Neural progenitor cell (in vitro differentiated cells): ENCODE data around the gene QKI. TPM values are rescaled to one million over a fixed set of nuclear protein-coding genes. Genes with fewer than 3 reads are reported as not detected.

Experiments used
- DNase-seq: peaks from one replicate; pipeline ENCODE4 v3.0.0-alpha.2; 2016; ENCODE audit warnings: low spot score
- H2AFZ ChIP-seq: fragments of 200-600 bp; sonication (generic); replicated peaks from 2 replicates; pipeline ENCODE4 v1.6.1; 2016; ENCODE audit warnings: antibody characterized with exemption
- H3F3A ChIP-seq: fragments of 200-600 bp; sonication (generic); 2 replicates; pipeline ENCODE4 v1.6.1; 2016; ENCODE audit warnings: antibody characterized with exemption, low read depth
- H3K27ac ChIP-seq: fragments of 200-600 bp; sonication (generic); 2 replicates; pipeline ENCODE4 v1.5.1; 2016; ENCODE audit warnings: mild to moderate bottlenecking
- H3K27me3 ChIP-seq: fragments of 200-600 bp; sonication (generic); 2 replicates; pipeline ENCODE4 v1.6.1; 2016; ENCODE audit warnings: mild to moderate bottlenecking, moderate library complexity
- H3K36me3 ChIP-seq: fragments of 200-600 bp; sonication (generic); 2 replicates; pipeline ENCODE4 v1.5.1; 2016
- H3K4me1 ChIP-seq: fragments of 200-600 bp; sonication (generic); 2 replicates; pipeline ENCODE4 v1.6.1; 2016; ENCODE audit warnings: mixed run types
- H3K4me2 ChIP-seq: fragments of 200-600 bp; sonication (generic); 2 replicates; pipeline ENCODE4 v1.6.1; 2016
- H3K4me3 ChIP-seq: fragments of 200-600 bp; sonication (generic); 2 replicates; pipeline ENCODE4 v1.5.1; 2016
- H3K79me2 ChIP-seq: fragments of 200-600 bp; sonication (generic); 2 replicates; pipeline ENCODE4 v1.6.1; 2016; ENCODE audit warnings: low read depth
- H3K9ac ChIP-seq: fragments of 200-600 bp; sonication (generic); 2 replicates; pipeline ENCODE4 v1.6.1; 2016
- H3K9me3 ChIP-seq: fragments of 200-600 bp; sonication (generic); 2 replicates; pipeline ENCODE4 v1.5.1; 2016; ENCODE audit warnings: low read depth
- H4K20me1 ChIP-seq: fragments of 200-600 bp; sonication (generic); 2 replicates; pipeline ENCODE4 v1.6.1; 2016; ENCODE audit warnings: low read depth
- H3K27ac Mint-ChIP-seq: 3 replicates; pipeline ENCODE4 v1.8.0; 2021; ENCODE audit warnings: mixed read lengths
- H3K27me3 Mint-ChIP-seq: 2 replicates; pipeline ENCODE4 v1.8.0; 2022; ENCODE audit warnings: low read depth, mild to moderate bottlenecking, inconsistent platforms, moderate library complexity, mixed read lengths; ENCODE audit not compliant: insufficient read depth
- H3K36me3 Mint-ChIP-seq: 3 replicates; pipeline ENCODE4 v1.8.0; 2021; ENCODE audit warnings: mixed read lengths
- H3K4me1 Mint-ChIP-seq: 3 replicates; pipeline ENCODE4 v1.8.0; 2021; ENCODE audit warnings: mixed read lengths
- H3K4me3 Mint-ChIP-seq: 3 replicates; pipeline ENCODE4 v1.8.0; 2021; ENCODE audit warnings: mild to moderate bottlenecking, moderate library complexity, mixed read lengths
- H3K9me3 Mint-ChIP-seq: 3 replicates; pipeline ENCODE4 v1.8.0; 2020; ENCODE audit warnings: mixed read lengths
- EZH2 ChIP-seq: fragments of 200-600 bp; sonication (generic); IDR thresholded peaks from 2 replicates; pipeline ENCODE4 v1.6.1; 2017; ENCODE audit warnings: antibody characterized with exemption, mild to moderate bottlenecking, moderate library complexity
- EZH2phosphoT487 ChIP-seq: fragments of 200-600 bp; sonication (generic); IDR thresholded peaks from 2 replicates; pipeline ENCODE4 v1.6.1; 2017; ENCODE audit warnings: antibody characterized with exemption
- total RNA-seq: library from RNA; depleted of rRNA; stranded (reverse); fragments of >200 nt; gene quantifications from 2 replicates; pipeline ENCODE4 v1.2.3, GENCODE V29; 2015; ENCODE audit warnings: low replicate concordance
- TF ChIP-seq, protein P1 (sequence below): fragments of 200-600 bp; sonication (generic); IDR thresholded peaks from 2 replicates; pipeline ENCODE4 v1.5.1; 2017; ENCODE audit warnings: antibody characterized with exemption, mild to moderate bottlenecking

The QKI gene
- total RNA-seq, 1 donor from 2014 or later, result 212 TPM

GRCh38 chr6:163513570-163514166, 99.2 kb downstream of the QKI start:
- H3K4me3 Mint-ChIP-seq, result no peak overlapping the region
- H3F3A ChIP-seq, result no peaks in the 10 kb centered on the region
- H3K4me3 ChIP-seq, result no peak overlapping the region

GRCh38 chr6:163516908-163517307, 102.4 kb downstream of the QKI start:
- no peak overlapping the region for H3K4me3 Mint-ChIP-seq
- TF ChIP-seq, protein P1, sequence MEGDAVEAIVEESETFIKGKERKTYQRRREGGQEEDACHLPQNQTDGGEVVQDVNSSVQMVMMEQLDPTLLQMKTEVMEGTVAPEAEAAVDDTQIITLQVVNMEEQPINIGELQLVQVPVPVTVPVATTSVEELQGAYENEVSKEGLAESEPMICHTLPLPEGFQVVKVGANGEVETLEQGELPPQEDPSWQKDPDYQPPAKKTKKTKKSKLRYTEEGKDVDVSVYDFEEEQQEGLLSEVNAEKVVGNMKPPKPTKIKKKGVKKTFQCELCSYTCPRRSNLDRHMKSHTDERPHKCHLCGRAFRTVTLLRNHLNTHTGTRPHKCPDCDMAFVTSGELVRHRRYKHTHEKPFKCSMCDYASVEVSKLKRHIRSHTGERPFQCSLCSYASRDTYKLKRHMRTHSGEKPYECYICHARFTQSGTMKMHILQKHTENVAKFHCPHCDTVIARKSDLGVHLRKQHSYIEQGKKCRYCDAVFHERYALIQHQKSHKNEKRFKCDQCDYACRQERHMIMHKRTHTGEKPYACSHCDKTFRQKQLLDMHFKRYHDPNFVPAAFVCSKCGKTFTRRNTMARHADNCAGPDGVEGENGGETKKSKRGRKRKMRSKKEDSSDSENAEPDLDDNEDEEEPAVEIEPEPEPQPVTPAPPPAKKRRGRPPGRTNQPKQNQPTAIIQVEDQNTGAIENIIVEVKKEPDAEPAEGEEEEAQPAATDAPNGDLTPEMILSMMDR, result no peak
- TF ChIP-seq EZH2, result no peak
- TF ChIP-seq EZH2phosphoT487, result no peak
- peaks cover 30% of the 10 kb centered on the region for H3K9me3 Mint-ChIP-seq
- no peak overlapping the region for H3K4me3 ChIP-seq
- peaks cover 57% of the 10 kb centered on the region for H4K20me1 ChIP-seq
- H3K4me2 ChIP-seq, result no peak overlapping the region
- H3K27me3 ChIP-seq, result no peaks in the 10 kb centered on the region
- H3K9me3 ChIP-seq, result no peaks in the 10 kb centered on the region
- H3K27ac Mint-ChIP-seq, result no peak overlapping the region
- H3K27me3 Mint-ChIP-seq, result no peaks in the 10 kb centered on the region
- DNase-seq, result no peak
- peaks cover 100% of the 10 kb centered on the region for H3K79me2 ChIP-seq
- no peaks in the 10 kb centered on the region for H3K36me3 ChIP-seq
- no peak overlapping the region for H2AFZ ChIP-seq
- H3K4me1 ChIP-seq, result no peaks in the 10 kb centered on the region
- no peak overlapping the region for H3K9ac ChIP-seq
- no peaks in the 10 kb centered on the region for H3K4me1 Mint-ChIP-seq
- H3F3A ChIP-seq, result no peaks in the 10 kb centered on the region
- peaks cover 53% of the 10 kb centered on the region for H3K36me3 Mint-ChIP-seq
- H3K27ac ChIP-seq, result peak overlapping the region; percentile 22

More at GRCh38 chr6:163513570-163514166, 99.2 kb downstream of the QKI start:
- peaks cover 46% of the 10 kb centered on the region for H3K36me3 Mint-ChIP-seq
- H3K4me2 ChIP-seq, result no peak overlapping the region
- no peak overlapping the region for H3K27ac ChIP-seq
- H3K27me3 ChIP-seq, result no peaks in the 10 kb centered on the region
- no peaks in the 10 kb centered on the region for H3K36me3 ChIP-seq
- peaks cover 34% of the 10 kb centered on the region for H4K20me1 ChIP-seq
- no peak for TF ChIP-seq EZH2
- TF ChIP-seq EZH2phosphoT487, result no peak
- TF ChIP-seq, protein P1, result no peak
- no peak overlapping the region for H3K27ac Mint-ChIP-seq
- H2AFZ ChIP-seq, result no peak overlapping the region
- no peak overlapping the region for H3K9ac ChIP-seq
- H3K27me3 Mint-ChIP-seq, result no peaks in the 10 kb centered on the region
- H3K79me2 ChIP-seq, result peaks cover 99% of the 10 kb centered on the region
- H3K4me1 ChIP-seq, result no peaks in the 10 kb centered on the region
- no peaks in the 10 kb centered on the region for H3K9me3 ChIP-seq
- H3K9me3 Mint-ChIP-seq, result peaks cover 38% of the 10 kb centered on the region
- H3K4me1 Mint-ChIP-seq, result no peaks in the 10 kb centered on the region
- DNase-seq, result no peak

GRCh38 chr6:163520956-163521355, 106.4 kb downstream of the QKI start:
- no peak overlapping the region for H3K9ac ChIP-seq
- H3K36me3 Mint-ChIP-seq, result peaks cover 54% of the 10 kb centered on the region
- H3K27ac Mint-ChIP-seq, result no peak overlapping the region
- no peak overlapping the region for H3K4me3 ChIP-seq
- peaks cover 2% of the 10 kb centered on the region for H3K4me1 ChIP-seq
- no peak overlapping the region for H3K4me3 Mint-ChIP-seq
- TF ChIP-seq, protein P1, result no peak
- TF ChIP-seq EZH2, result no peak
- TF ChIP-seq EZH2phosphoT487, result no peak
- H3K27me3 Mint-ChIP-seq, result peaks cover 2% of the 10 kb centered on the region
- H3K79me2 ChIP-seq, result peaks cover 100% of the 10 kb centered on the region
- H3K9me3 ChIP-seq, result no peaks in the 10 kb centered on the region
- no peak for DNase-seq
- no peaks in the 10 kb centered on the region for H3K27me3 ChIP-seq
- H3K36me3 ChIP-seq, result no peaks in the 10 kb centered on the region
- peaks cover 22% of the 10 kb centered on the region for H3K9me3 Mint-ChIP-seq
- H4K20me1 ChIP-seq, result peaks cover 71% of the 10 kb centered on the region
- no peak overlapping the region for H2AFZ ChIP-seq
- H3K4me2 ChIP-seq, result no peak overlapping the region
- H3K4me1 Mint-ChIP-seq, result peaks cover 3% of the 10 kb centered on the region
- no peaks in the 10 kb centered on the region for H3F3A ChIP-seq
- no peak overlapping the region for H3K27ac ChIP-seq
